Fibroblast of mammary gland (primary cell): ENCODE data around the gene LEMD2.

ENCODE experiments used
- DNase-seq: peaks from one replicate; pipeline ENCODE4 v3.0.0-alpha.2; 2010; ENCODE audit warnings: low read depth
- H3K4me3 ChIP-seq: 2 replicates; pipeline ENCODE4 v1.5.1; 2011; ENCODE audit warnings: low read depth, mild to moderate bottlenecking, low read length, moderate library complexity; ENCODE audit not compliant: control insufficient read depth
- TF ChIP-seq, protein P1 (sequence below): conservative IDR thresholded peaks from 2 replicates; pipeline ENCODE4 v1.5.1; 2011; ENCODE audit warnings: low read depth, low read length, inconsistent platforms; ENCODE audit not compliant: control insufficient read depth, insufficient read depth

The LEMD2 gene

DNA sequence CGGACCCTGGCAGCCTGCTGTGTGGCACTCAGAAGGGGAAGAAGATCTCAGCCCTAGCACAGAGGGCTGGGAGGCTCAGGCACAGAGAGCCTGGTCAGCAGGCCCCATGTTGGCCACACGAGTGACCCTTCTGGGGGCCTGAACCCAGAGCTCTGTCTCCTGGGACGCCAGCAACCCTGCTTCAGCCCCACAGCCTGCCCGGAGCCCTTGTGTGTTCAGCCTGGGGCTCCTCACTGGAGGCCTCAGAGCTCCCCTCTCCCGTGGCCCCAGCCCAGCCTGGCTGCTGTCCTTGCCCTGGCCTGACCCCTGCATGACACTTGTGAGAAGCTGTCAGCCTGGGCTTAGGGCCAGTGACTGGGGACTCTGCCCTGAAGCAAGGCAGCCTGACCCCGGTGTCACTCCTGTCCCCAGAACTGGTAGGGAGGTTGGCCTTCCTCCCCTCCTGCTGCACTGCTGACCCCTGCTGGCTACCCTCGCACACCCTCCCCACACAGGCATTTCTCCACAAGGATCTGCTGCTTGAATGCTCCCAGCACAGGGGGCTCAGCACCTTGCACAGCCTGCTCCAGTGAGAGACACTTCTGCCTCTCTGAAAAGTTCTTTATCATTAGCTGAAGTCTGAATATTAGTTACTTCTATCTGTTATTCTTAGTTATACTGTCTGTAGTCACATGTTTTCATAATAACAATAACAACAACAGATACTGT lies 26.9 kb downstream of the LEMD2 start:
- TF ChIP-seq, protein P1, sequence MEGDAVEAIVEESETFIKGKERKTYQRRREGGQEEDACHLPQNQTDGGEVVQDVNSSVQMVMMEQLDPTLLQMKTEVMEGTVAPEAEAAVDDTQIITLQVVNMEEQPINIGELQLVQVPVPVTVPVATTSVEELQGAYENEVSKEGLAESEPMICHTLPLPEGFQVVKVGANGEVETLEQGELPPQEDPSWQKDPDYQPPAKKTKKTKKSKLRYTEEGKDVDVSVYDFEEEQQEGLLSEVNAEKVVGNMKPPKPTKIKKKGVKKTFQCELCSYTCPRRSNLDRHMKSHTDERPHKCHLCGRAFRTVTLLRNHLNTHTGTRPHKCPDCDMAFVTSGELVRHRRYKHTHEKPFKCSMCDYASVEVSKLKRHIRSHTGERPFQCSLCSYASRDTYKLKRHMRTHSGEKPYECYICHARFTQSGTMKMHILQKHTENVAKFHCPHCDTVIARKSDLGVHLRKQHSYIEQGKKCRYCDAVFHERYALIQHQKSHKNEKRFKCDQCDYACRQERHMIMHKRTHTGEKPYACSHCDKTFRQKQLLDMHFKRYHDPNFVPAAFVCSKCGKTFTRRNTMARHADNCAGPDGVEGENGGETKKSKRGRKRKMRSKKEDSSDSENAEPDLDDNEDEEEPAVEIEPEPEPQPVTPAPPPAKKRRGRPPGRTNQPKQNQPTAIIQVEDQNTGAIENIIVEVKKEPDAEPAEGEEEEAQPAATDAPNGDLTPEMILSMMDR: peak; percentile 67
- DNase-seq: peak; percentile 41
- H3K4me3 ChIP-seq: no peak overlapping the region

GRCh38 chr6:33761581-33761921 lies 27.4 kb downstream of the LEMD2 start:
- no peak overlapping the region for H3K4me3 ChIP-seq
- no peak for DNase-seq
- TF ChIP-seq, protein P1: no peak

- no peak for DNase-seq
- TF ChIP-seq, protein P1: no peak
- H3K4me3 ChIP-seq: no peak overlapping the region
These were observed 28.9 kb downstream of the LEMD2 start for GRCh38 chr6:33759887-33760629.

- TF ChIP-seq, protein P1: no peak
- H3K4me3 ChIP-seq: no peak overlapping the region
- DNase-seq: no peak
These were observed 30.1 kb downstream of the LEMD2 start for GRCh38 chr6:33758815-33759216.

GRCh38 chr6:33757906-33758305 lies 31.0 kb downstream of the LEMD2 start:
- H3K4me3 ChIP-seq: no peak overlapping the region
- DNase-seq: no peak
- TF ChIP-seq, protein P1: no peak

DNA sequence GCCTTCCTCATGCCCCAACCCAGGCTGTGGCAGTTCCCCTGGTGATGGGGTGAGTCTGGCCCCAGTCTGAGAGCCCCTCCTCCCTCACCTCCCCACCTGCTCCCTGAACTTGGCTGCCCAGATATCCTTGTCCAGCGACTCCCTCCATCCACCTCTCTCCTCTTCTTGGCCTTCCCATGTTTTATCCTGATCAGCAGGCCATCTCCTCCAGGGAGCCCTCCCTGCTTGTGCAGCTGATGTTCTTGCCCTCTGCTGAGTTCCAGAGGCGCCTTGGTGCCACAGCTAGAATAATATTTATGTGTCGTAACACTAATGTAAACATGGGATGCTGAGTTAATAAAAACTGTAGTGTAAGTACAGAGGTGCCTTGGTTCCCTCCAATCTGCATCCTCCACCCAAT lies 31.8 kb downstream of the LEMD2 start:
- H3K4me3 ChIP-seq: no peak overlapping the region
- TF ChIP-seq, protein P1: no peak
- no peak for DNase-seq
